Measurements from ENCODE around the gene SRGAP1.

GRCh38 chr12:64137117-64137516, 292.6 kb downstream of the SRGAP1 start:
- no peak for TF ChIP-seq ZNF596 (tag by site-specific recombination; IDR thresholded peaks at IDR 0.05)
- no peak for TF ChIP-seq REPIN1 (tag by site-specific recombination; IDR thresholded peaks at IDR 0.05; ENCODE audit: low read depth)
